Breast epithelium (tissue), 4 donors: ENCODE data around the gene SLC37A4. TPM values are rescaled to one million over a fixed set of nuclear protein-coding genes. Genes with fewer than 3 reads are reported as not detected.
A peak's percentile ranks its signal among the peaks of the same experiment; 100 is the strongest.

ENCODE experiments used
- DNase-seq, 2 donors: peaks; one replicate each; pipeline ENCODE4 v3.0.0-alpha.2; 2019; ENCODE audit warnings: low spot score in 2 of 2
- H3K27ac ChIP-seq, 2 donors: fragments of 200-600 bp; sonication (generic) in 1 of 2; one replicate each; pipeline ENCODE4 v1.5.1; 2016 to 2019; ENCODE audit warnings: mild to moderate bottlenecking in 1 of 2
- H3K27me3 ChIP-seq, 2 donors: fragments of 200-600 bp; sonication (generic) in 1 of 2; one replicate each; pipeline versions ENCODE4 v1.5.1 to v1.6.0; 2017 to 2019; ENCODE audit warnings: control low read depth in 1 of 2, mild to moderate bottlenecking in 1 of 2
- H3K36me3 ChIP-seq: fragments of 200-600 bp; one replicate; pipeline ENCODE4 v1.5.1; 2019
- H3K4me1 ChIP-seq, 2 donors: fragments of 200-600 bp; sonication (generic); one replicate each; pipeline ENCODE4 v1.5.1; 2016 to 2019; ENCODE audit warnings: control low read depth in 1 of 2
- H3K4me3 ChIP-seq, 3 donors: fragments of 200-600 bp; sonication (generic); 1 replicate in 2 of 3; 2 replicates in 1 of 3; pipeline ENCODE4 v1.5.1; 2016 to 2019; ENCODE audit warnings: mild to moderate bottlenecking in 3 of 3, moderate library complexity in 2 of 3
- H3K9me3 ChIP-seq, 2 donors: fragments of 200-600 bp; sonication (generic) in 1 of 2; one replicate each; pipeline ENCODE4 v1.5.1; 2016 to 2019; ENCODE audit warnings: control low read depth in 1 of 2
- CTCF ChIP-seq, 3 donors: fragments of 450-650 bp; IDR thresholded peaks; one replicate each; pipeline ENCODE4 v1.5.1; 2016 to 2017; ENCODE audit warnings: antibody characterized with exemption in 3 of 3, mild to moderate bottlenecking in 3 of 3, moderate library complexity in 3 of 3
- POLR2A ChIP-seq: fragments of 450-650 bp; IDR thresholded peaks from one replicate; pipeline ENCODE4 v1.6.1; 2016; ENCODE audit warnings: antibody characterized with exemption, mild to moderate bottlenecking, moderate library complexity
- POLR2AphosphoS5 ChIP-seq, 3 donors: sonication (generic); formaldehyde crosslinking; IDR thresholded peaks; one replicate each; pipeline ENCODE4 v1.6.1; 2017; ENCODE audit warnings: antibody characterized with exemption in 3 of 3
- intact Hi-C: fragments of 100-400 bp; cut with DNase I; formaldehyde crosslinking; loops from one replicate; pipeline ENCODE4 v1.15.1; 2023; ENCODE audit warnings: low total_unique reads
- total RNA-seq, 3 donors: library from RNA; depleted of rRNA; stranded (reverse); fragments of >200 nt; gene quantifications; one replicate each; pipeline ENCODE4 v1.1.0, GENCODE V29; 2016

Gene SLC37A4
- total RNA-seq, 3 donors from 2014 or later: 21.8 to 25.9 (median 25.3) TPM

GRCh38 chr11:119031912-119032280 lies 1.2 kb upstream of the SLC37A4 start:
- DNase-seq: no peak
- H3K4me3 ChIP-seq: no peak overlapping the region
- no peak overlapping the region for H3K27ac ChIP-seq
- H3K27me3 ChIP-seq: no peaks in the 10 kb centered on the region
- H3K4me1 ChIP-seq: peaks cover 0 to 19% of the 10 kb centered on the region in 2 donors
- no peaks in the 10 kb centered on the region for H3K9me3 ChIP-seq
- no peaks in the 10 kb centered on the region for H3K36me3 ChIP-seq
- TF ChIP-seq CTCF (IDR thresholded peaks at IDR 0.05): no peak
- TF ChIP-seq POLR2A: no peak
- TF ChIP-seq POLR2AphosphoS5 (IDR thresholded peaks at IDR 0.05): no peak
- intact Hi-C loops: no loop called here

GRCh38 chr11:119030029-119030328 lies 698 bp downstream of the SLC37A4 start:
- Histone ChIP-seq H3K4me3 (peak overlapping the region; percentile 62 to 86 (median 81)), H3K4me1 (peaks cover 0 to 19% of the 10 kb centered on the region in 2 donors), H3K36me3 (no peaks in the 10 kb centered on the region), H3K9me3 (no peaks in the 10 kb centered on the region), H3K27ac (peak overlapping the region; percentile 86 to 90), H3K27me3 (no peaks in the 10 kb centered on the region)
- TF ChIP-seq POLR2AphosphoS5 (IDR thresholded peaks at IDR 0.05): no peak
- no peak for TF ChIP-seq POLR2A
- TF ChIP-seq CTCF (IDR thresholded peaks at IDR 0.05): no peak
- DNase-seq: no peak
- intact Hi-C loops: no loop called here

GRCh38 chr11:119029340-119030028 lies 1.2 kb downstream of the SLC37A4 start:
- intact Hi-C loops: no loop called here
- H3K27ac ChIP-seq: peak overlapping the region; percentile 86 to 90
- no peaks in the 10 kb centered on the region for H3K27me3 ChIP-seq
- DNase-seq: no peak
- peak overlapping the region; percentile 62 to 86 (median 81) for H3K4me3 ChIP-seq
- peaks cover 0 to 19% of the 10 kb centered on the region in 2 donors for H3K4me1 ChIP-seq
- no peaks in the 10 kb centered on the region for H3K9me3 ChIP-seq
- TF ChIP-seq POLR2A (no peak), CTCF (IDR thresholded peaks at IDR 0.05) (no peak), POLR2AphosphoS5 (IDR thresholded peaks at IDR 0.05) (no peak)
- H3K36me3 ChIP-seq: no peaks in the 10 kb centered on the region

GRCh38 chr11:119029069-119029339 lies 1.7 kb downstream of the SLC37A4 start:
- H3K36me3 ChIP-seq: no peaks in the 10 kb centered on the region
- TF ChIP-seq CTCF (IDR thresholded peaks at IDR 0.05): no peak
- no peak for TF ChIP-seq POLR2AphosphoS5 (IDR thresholded peaks at IDR 0.05)
- TF ChIP-seq POLR2A: no peak
- intact Hi-C loops: no loop called here
- DNase-seq: no peak
- peaks cover 0 to 19% of the 10 kb centered on the region in 2 donors for H3K4me1 ChIP-seq
- H3K4me3 ChIP-seq: peak overlapping the region in 2 of 3 donors; percentile 81 to 86
- H3K27ac ChIP-seq: peak overlapping the region; percentile 86 to 90
- no peaks in the 10 kb centered on the region for H3K27me3 ChIP-seq
- no peaks in the 10 kb centered on the region for H3K9me3 ChIP-seq

- Histone ChIP-seq H3K27ac (peak overlapping the region; percentile 86 to 90), H3K36me3 (no peaks in the 10 kb centered on the region), H3K4me3 (no peak overlapping the region), H3K27me3 (no peaks in the 10 kb centered on the region), H3K4me1 (peaks cover 0 to 19% of the 10 kb centered on the region in 2 donors), H3K9me3 (no peaks in the 10 kb centered on the region)
- DNase-seq: no peak
- TF ChIP-seq POLR2AphosphoS5 (IDR thresholded peaks at IDR 0.05): no peak
- no peak for TF ChIP-seq POLR2A
- TF ChIP-seq CTCF (IDR thresholded peaks at IDR 0.05): no peak
- intact Hi-C loops: no loop called here
These were observed 2.2 kb downstream of the SLC37A4 start for GRCh38 chr11:119028346-119029068.
